HT-29 (cell line): ENCODE data around the gene TRIO. TPM values are rescaled to one million over a fixed set of nuclear protein-coding genes. Genes with fewer than 3 reads are reported as not detected.

ENCODE experiments used
- DNase-seq: peaks from one replicate; pipeline ENCODE4 v3.0.0-alpha.2; 2015; ENCODE audit warnings: low spot score
- total RNA-seq: library from RNA; depleted of rRNA; stranded (reverse); fragments of >200 nt; shearing (Covaris generic); gene quantifications from 2 replicates; pipeline ENCODE4 v1.2.3, GENCODE V29; 2014

The TRIO gene
- total RNA-seq, 1 experiment from 2014 or later: 104 TPM

- peak; percentile 26 for DNase-seq
These were observed 42.4 kb downstream of the TRIO start for GRCh38 chr5:14185326-14186058.

GRCh38 chr5:14186059-14186830 lies 43.1 kb downstream of the TRIO start:
- peak; percentile 23 for DNase-seq

- no peak for DNase-seq
These were observed 44.0 kb downstream of the TRIO start for GRCh38 chr5:14187157-14187556.

- DNase-seq: no peak
These were observed 44.5 kb downstream of the TRIO start for GRCh38 chr5:14187660-14188059.

GRCh38 chr5:14188778-14189177 lies 45.6 kb downstream of the TRIO start:
- no peak for DNase-seq

- no peak for DNase-seq
These were observed 46.5 kb downstream of the TRIO start for GRCh38 chr5:14189680-14190079.

- DNase-seq: peak; percentile 48
These were observed 47.3 kb downstream of the TRIO start for GRCh38 chr5:14190194-14191164.

GRCh38 chr5:14191325-14191724 lies 48.2 kb downstream of the TRIO start:
- no peak for DNase-seq

GRCh38 chr5:14193496-14193895 lies 50.4 kb downstream of the TRIO start:
- no peak for DNase-seq

- no peak for DNase-seq
These were observed 52.4 kb downstream of the TRIO start for GRCh38 chr5:14195588-14195987.

GRCh38 chr5:14197056-14197455 lies 53.9 kb downstream of the TRIO start:
- DNase-seq: no peak

GRCh38 chr5:14199902-14200301 lies 56.8 kb downstream of the TRIO start:
- no peak for DNase-seq

- DNase-seq: no peak
These were observed 57.3 kb downstream of the TRIO start for GRCh38 chr5:14200312-14200990.

GRCh38 chr5:14201325-14202045 lies 58.3 kb downstream of the TRIO start:
- no peak for DNase-seq

GRCh38 chr5:14202462-14202861 lies 59.3 kb downstream of the TRIO start:
- DNase-seq: no peak

- peak; percentile 19 for DNase-seq
These were observed 61.0 kb downstream of the TRIO start for GRCh38 chr5:14204011-14204670.

- DNase-seq: peak; percentile 92
These were observed 61.7 kb downstream of the TRIO start for GRCh38 chr5:14204785-14205321.

- DNase-seq: no peak
These were observed 63.0 kb downstream of the TRIO start for GRCh38 chr5:14206028-14206725.

GRCh38 chr5:14207428-14207827 lies 64.3 kb downstream of the TRIO start:
- peak; percentile 16 for DNase-seq
